HG03066 (cell line): ENCODE measurements around the gene NKX2-1.
"Not testable (repeated sequence)": the region's sequence is repeated elsewhere in the genome, so short reads cannot be mapped to it uniquely, and the experiment has no call there.

ENCODE experiments used
- ATAC-seq: cut with Tn5 transposase; IDR thresholded peaks from one replicate; pipeline ENCODE4 v1.9.1; 2021; ENCODE audit warnings: low read depth; ENCODE audit not compliant: unreplicated experiment

The NKX2-1 gene

GRCh38 chr14:36505892-36506731 is 13.9 kb downstream of the NKX2-1 start:
- ATAC-seq: no peak

GRCh38 chr14:36505181-36505815 is 14.7 kb downstream of the NKX2-1 start:
- no peak for ATAC-seq

GRCh38 chr14:36504771-36505175 is 15.3 kb downstream of the NKX2-1 start:
- no peak for ATAC-seq

GRCh38 chr14:36503771-36504741 is 16.0 kb downstream of the NKX2-1 start:
- no peak for ATAC-seq

- no peak for ATAC-seq
These were observed 17.2 kb downstream of the NKX2-1 start for GRCh38 chr14:36502558-36503508.

GRCh38 chr14:36498938-36499337 is 21.1 kb downstream of the NKX2-1 start:
- no peak for ATAC-seq

GRCh38 chr14:36496346-36496745 is 23.7 kb downstream of the NKX2-1 start:
- no peak for ATAC-seq

- no peak for ATAC-seq
These were observed 24.4 kb downstream of the NKX2-1 start for GRCh38 chr14:36495666-36496065.

GRCh38 chr14:36493761-36494160 is 26.3 kb downstream of the NKX2-1 start:
- ATAC-seq: no peak

- ATAC-seq: no peak
These were observed 34.3 kb downstream of the NKX2-1 start for GRCh38 chr14:36485773-36486172.

GRCh38 chr14:36479344-36479743 is 40.7 kb downstream of the NKX2-1 start:
- ATAC-seq: no peak

GRCh38 chr14:36478782-36479181 is 41.2 kb downstream of the NKX2-1 start:
- ATAC-seq: no peak

- ATAC-seq: no peak
These were observed 42.8 kb downstream of the NKX2-1 start for GRCh38 chr14:36477266-36477665.

GRCh38 chr14:36476061-36476460 is 44.0 kb downstream of the NKX2-1 start:
- ATAC-seq: not testable (repeated sequence)

- ATAC-seq: no peak
These were observed 45.4 kb downstream of the NKX2-1 start for GRCh38 chr14:36474593-36474992.

- no peak for ATAC-seq
These were observed 48.6 kb downstream of the NKX2-1 start for GRCh38 chr14:36471431-36471830.

GRCh38 chr14:36467332-36467731 is 52.7 kb downstream of the NKX2-1 start:
- no peak for ATAC-seq
